H1 (cell line): ENCODE measurements around the gene IL22RA2. TPM values are rescaled to one million over a fixed set of nuclear protein-coding genes. Genes with fewer than 3 reads are reported as not detected.

Experiments
- CTCF ChIA-PET: fragments of 300-600 bp; sonication (Branson Sonifier 250); formaldehyde crosslinking; loops from one replicate; lab custom pipeline; 2021; ENCODE audit not compliant: partially characterized antibody; lab: Charles Lee
- POLR2A ChIA-PET: fragments of 300-600 bp; sonication (Branson Sonifier 250); formaldehyde crosslinking; loops from one replicate; lab custom pipeline; 2021; ENCODE audit warnings: inconsistent platforms; ENCODE audit not compliant: partially characterized antibody; lab: Charles Lee
- DNase-seq, 2 experiments: peaks; one replicate each; pipeline versions ENCODE4 v3.0.0 to v3.0.0-alpha.2; 2010 to 2022; ENCODE audit warnings: low spot score in 2 of 2, low read depth in 1 of 2, mixed read lengths in 1 of 2
- FAIRE-seq: peaks from 2 replicates; lab custom pipeline; 2011; peaks lifted over from hg19 to GRCh38; lab: Jason Lieb, UNC
- H2AFZ ChIP-seq: 2 replicates; pipeline ENCODE4 v1.8.1; 2012; ENCODE audit warnings: low read length, inconsistent platforms
- H2AK5ac ChIP-seq: 2 replicates; pipeline ENCODE4 v1.6.1; 2013; ENCODE audit warnings: low read depth, low read length
- H2BK120ac ChIP-seq: replicated peaks from 2 replicates; pipeline ENCODE3; 2013; ENCODE audit warnings: low read depth, low read length, inconsistent platforms
- H2BK12ac ChIP-seq: 2 replicates; pipeline ENCODE4 v1.6.1; 2013; ENCODE audit warnings: low read depth, low read length
- H2BK15ac ChIP-seq: 2 replicates; pipeline ENCODE4 v1.6.1; 2013; ENCODE audit warnings: low read length
- H2BK20ac ChIP-seq: 2 replicates; pipeline ENCODE4 v1.6.1; 2013; ENCODE audit warnings: low read length
- H2BK5ac ChIP-seq: 2 replicates; pipeline ENCODE4 v1.6.1; 2013; ENCODE audit warnings: low read depth, low read length
- H3K14ac ChIP-seq: 2 replicates; pipeline ENCODE4 v1.6.1; 2013; ENCODE audit warnings: inconsistent platforms; ENCODE audit not compliant: insufficient read length
- H3K18ac ChIP-seq: 2 replicates; pipeline ENCODE4 v1.6.1; 2013; ENCODE audit warnings: low read length; ENCODE audit errors: extremely low read depth
- H3K23ac ChIP-seq: 2 replicates; pipeline ENCODE4 v1.6.1; 2013; ENCODE audit warnings: inconsistent platforms; ENCODE audit not compliant: insufficient read length
- H3K23me2 ChIP-seq: 2 replicates; pipeline ENCODE4 v1.6.1; 2013; ENCODE audit warnings: low read depth, low read length
- H3K27ac ChIP-seq: 2 replicates; pipeline ENCODE4 v1.6.1; 2011; ENCODE audit warnings: low read depth, low read length, inconsistent platforms
- H3K27me3 ChIP-seq, 4 experiments: replicated peaks in 1 of 4; 1 replicate in 1 of 4; 2 replicates in 3 of 4; pipeline versions ENCODE4 v1.6.1 to v1.8.1; 2011 to 2013; ENCODE audit warnings: low read length in 3 of 4, mild to moderate bottlenecking in 3 of 4, inconsistent platforms in 2 of 4, mixed read lengths in 2 of 4, moderate library complexity in 1 of 4; ENCODE audit not compliant: control insufficient read depth in 3 of 4, insufficient read depth in 3 of 4; ENCODE audit errors: extremely low read depth in 1 of 4
- H3K36me3 ChIP-seq, 4 experiments: 2 replicates each; pipeline versions ENCODE4 v1.6.1 to v1.8.1; 2011 to 2013; ENCODE audit warnings: mild to moderate bottlenecking in 4 of 4, low read length in 3 of 4, moderate library complexity in 2 of 4, control low read depth in 1 of 4, inconsistent platforms in 1 of 4; ENCODE audit not compliant: insufficient read depth in 4 of 4, control insufficient read depth in 2 of 4
- H3K4ac ChIP-seq: replicated peaks from 2 replicates; pipeline ENCODE3; 2013; ENCODE audit warnings: low read length, low read depth, mixed read lengths, inconsistent platforms; ENCODE audit not compliant: insufficient read length
- H3K4me1 ChIP-seq, 4 experiments: replicated peaks in 1 of 4; 1 replicate in 1 of 4; 2 replicates in 3 of 4; pipeline versions ENCODE4 v1.6.1 to v1.8.1; 2011 to 2013; ENCODE audit warnings: low read length in 3 of 4, inconsistent platforms in 2 of 4, mixed read lengths in 1 of 4; ENCODE audit not compliant: insufficient read depth in 4 of 4, control insufficient read depth in 3 of 4
- H3K4me2 ChIP-seq, 2 experiments: 2 replicates each; pipeline versions ENCODE4 v1.6.1 to v1.8.1; 2011 to 2013; ENCODE audit warnings: low read depth in 2 of 2, low read length in 2 of 2, control low read depth in 1 of 2, inconsistent platforms in 1 of 2, mild to moderate bottlenecking in 1 of 2; ENCODE audit not compliant: insufficient read depth in 1 of 2
- H3K4me3 ChIP-seq, 4 experiments: fragments of 200-600, 300-600 bp in 1 of 4; sonication (generic), shearing (Covaris generic), sonication (Bioruptor Twin) in 1 of 4; 2 replicates each; pipeline versions ENCODE4 v1.5.1 to v1.8.1; 2011 to 2016; ENCODE audit warnings: low read length in 4 of 4, low read depth in 3 of 4, control low read depth in 2 of 4, inconsistent platforms in 2 of 4, mild to moderate bottlenecking in 2 of 4, mixed read lengths in 1 of 4, moderate library complexity in 1 of 4; ENCODE audit not compliant: insufficient read depth in 2 of 4; ENCODE audit errors: extremely low read depth in 1 of 4
- H3K56ac ChIP-seq: replicated peaks from 2 replicates; pipeline ENCODE3; 2013; ENCODE audit warnings: low read depth, mild to moderate bottlenecking, mixed read lengths, low read length, inconsistent platforms; ENCODE audit not compliant: insufficient read length
- H3K79me1 ChIP-seq: 2 replicates; pipeline ENCODE4 v1.6.1; 2013; ENCODE audit warnings: low read depth, low read length, control low read depth
- H3K79me2 ChIP-seq, 2 experiments: 2 replicates each; pipeline versions ENCODE4 v1.6.1 to v1.8.1; 2012 to 2013; ENCODE audit warnings: low read length in 2 of 2, mild to moderate bottlenecking in 2 of 2, inconsistent platforms in 1 of 2; ENCODE audit not compliant: insufficient read depth in 2 of 2, control insufficient read depth in 1 of 2
- H3K9ac ChIP-seq, 4 experiments: replicated peaks in 1 of 4; 1 replicate in 1 of 4; 2 replicates in 3 of 4; pipeline versions ENCODE4 v1.6.1 to v1.8.1; 2011 to 2013; ENCODE audit warnings: low read depth in 3 of 4, low read length in 3 of 4, control low read depth in 2 of 4, mild to moderate bottlenecking in 2 of 4, moderate library complexity in 2 of 4, inconsistent platforms in 1 of 4; ENCODE audit errors: extremely low read depth in 1 of 4
- H3K9me3 ChIP-seq, 2 experiments: 2 replicates each; pipeline versions ENCODE4 v1.6.1 to v1.8.1; 2012 to 2013; ENCODE audit warnings: mild to moderate bottlenecking in 2 of 2, moderate library complexity in 2 of 2, control low read depth in 1 of 2, inconsistent platforms in 1 of 2, low read depth in 1 of 2, low read length in 1 of 2, mixed read lengths in 1 of 2; ENCODE audit not compliant: insufficient read depth in 2 of 2
- H4K20me1 ChIP-seq, 2 experiments: replicated peaks in 1 of 2; 2 replicates each; pipeline versions ENCODE3 to v1.8.1; 2011 to 2013; ENCODE audit warnings: inconsistent platforms in 2 of 2, low read length in 2 of 2, mild to moderate bottlenecking in 1 of 2; ENCODE audit not compliant: insufficient read depth in 2 of 2, control insufficient read depth in 1 of 2
- H4K5ac ChIP-seq: 2 replicates; pipeline ENCODE4 v1.6.1; 2013; ENCODE audit warnings: low read length, low read depth, mixed read lengths, inconsistent platforms; ENCODE audit not compliant: insufficient read length
- H4K8ac ChIP-seq: 2 replicates; pipeline ENCODE4 v1.8.0; 2013; ENCODE audit warnings: mild to moderate bottlenecking, moderate library complexity, low read length, inconsistent platforms; ENCODE audit not compliant: insufficient read depth; ENCODE audit errors: extremely low read depth
- H4K91ac ChIP-seq: replicated peaks from 2 replicates; pipeline ENCODE3; 2013; ENCODE audit warnings: low read length, mixed read lengths, inconsistent platforms; ENCODE audit not compliant: insufficient read length
- BACH1 ChIP-seq: IDR thresholded peaks from 2 replicates; pipeline ENCODE4 v1.6.1; 2012; ENCODE audit warnings: low read length, improper control_type of control experiment
- BCL11A ChIP-seq, 2 experiments: IDR thresholded peaks; one replicate each; pipeline ENCODE4 v1.6.1; 2011; ENCODE audit warnings: low read depth in 2 of 2, low read length in 2 of 2, mild to moderate bottlenecking in 2 of 2
- CBX5 ChIP-seq: fragments of 300-800, 300-1000 bp; sonication (generic); IDR thresholded peaks from 2 replicates; pipeline ENCODE4 v1.7.1; 2016; ENCODE audit warnings: antibody characterized with exemption, low read length, low read depth
- CTBP2 ChIP-seq: IDR thresholded peaks from 2 replicates; pipeline ENCODE4 v1.7.0; 2011; ENCODE audit warnings: borderline replicate concordance, mild to moderate bottlenecking, moderate library complexity, mixed read lengths, low read length; ENCODE audit not compliant: insufficient read depth, insufficient read length
- EGR1 ChIP-seq: IDR thresholded peaks from 2 replicates; pipeline ENCODE4 v1.6.1; 2011; ENCODE audit warnings: low read depth, low read length, borderline replicate concordance
- MAFK ChIP-seq: IDR thresholded peaks from 2 replicates; pipeline ENCODE4 v1.6.1; 2012; ENCODE audit warnings: low read depth, mild to moderate bottlenecking, improper control_type of control experiment, low read length
- NRF1 ChIP-seq: IDR thresholded peaks from 2 replicates; pipeline ENCODE4 v1.6.1; 2011; ENCODE audit warnings: mild to moderate bottlenecking, low read depth, low read length, improper control_type of control experiment
- POLR2A ChIP-seq, 2 experiments: IDR thresholded peaks; 1 replicate in 1 of 2; 2 replicates in 1 of 2; pipeline ENCODE4 v1.6.1; 2011; ENCODE audit warnings: low read depth in 2 of 2, low read length in 2 of 2, mild to moderate bottlenecking in 2 of 2; ENCODE audit errors: control extremely low read depth in 1 of 2
- SIN3A ChIP-seq, 2 experiments: IDR thresholded peaks in 1 of 2; conservative IDR thresholded peaks in 1 of 2; 2 replicates each; pipeline ENCODE4 v1.6.1; 2011 to 2012; ENCODE audit warnings: low read length in 2 of 2, improper control_type of control experiment in 1 of 2, low read depth in 1 of 2, mild to moderate bottlenecking in 1 of 2
- SP4 ChIP-seq: IDR thresholded peaks from 2 replicates; pipeline ENCODE4 v1.6.1; 2012; ENCODE audit warnings: low read length, inconsistent platforms
- TAF7 ChIP-seq: optimal IDR thresholded peaks from 2 replicates; pipeline ENCODE3; 2011; ENCODE audit warnings: low read depth, mild to moderate bottlenecking, inconsistent platforms, low read length, moderate library complexity, borderline replicate concordance
- WGBS, 2 experiments: shearing (Covaris generic) in 1 of 2; methylation state at CpG; one replicate each; pipeline versions ENCODE4 v1.1.6 to v1.1.7; 2013 to 2015; ENCODE audit warnings: low lambda C conversion rate in 2 of 2, mixed read lengths in 2 of 2, inconsistent platforms in 1 of 2, low coverage in 1 of 2, missing lambda C conversion rate in 1 of 2; ENCODE audit not compliant: insufficient replicate concordance in 2 of 2, insufficient coverage in 1 of 2, insufficient read length in 1 of 2; ENCODE audit errors: extremely low coverage in 1 of 2, missing lambda C conversion rate in 1 of 2; 5-methylcytosine and 5-hydroxymethylcytosine counted together
- polyA plus RNA-seq, 7 experiments: library from polyadenylated mRNA; depleted of rRNA in 3 of 7; stranded (reverse) in 5 of 7; unstranded in 2 of 7; fragments of >200 nt in 5 of 7; fragments of 200-250 nt in 2 of 7; gene quantifications; 1 replicate in 5 of 7; 2 replicates in 1 of 7; 4 replicates in 1 of 7; pipeline versions ENCODE4 v1.2.1 to v1.2.3, GENCODE V29; 2011 to 2013; ENCODE audit warnings: missing spikeins in 2 of 7, mixed read lengths in 2 of 7
- total RNA-seq: library from RNA; stranded (reverse); fragmentation: NEBNext Ultra II Directional; extraction: Animal tissue kit (Norgen Biotek cat#: 25700); gene quantifications from 2 replicates; pipeline ENCODE4 v1.2.1, GENCODE V29; 2021

IL22RA2 gene
- total and polyA plus RNA-seq, 2 of the 8 experiments (the other 6 are each of a cell fraction or from before 2014, with no cell fraction given) = not detected

- Histone ChIP-seq H2BK15ac (no peak overlapping the region), H2BK20ac (no peak overlapping the region), H3K4me2 (no peak overlapping the region; a peak in 1 of 4 replicates), H3K56ac (no peak overlapping the region), H3K4ac (no peak overlapping the region), H3K27me3 (no peaks in the 10 kb centered on the region), H3K14ac (no peak overlapping the region), H4K5ac (no peak overlapping the region), H2BK120ac (no peak overlapping the region), H3K4me1 (peaks cover 2 to 4% (median 3%) of the 10 kb centered on the region in 4 experiments; a peak in 4 of 7 replicates), H3K23ac (no peak overlapping the region), H3K18ac (no peak overlapping the region), H2AK5ac (no peak overlapping the region), H3K9ac (no peak overlapping the region), H3K9me3 (peaks cover 12 to 16% of the 10 kb centered on the region in 2 experiments; a peak in 3 of 4 replicates), H3K79me1 (peaks cover 12% of the 10 kb centered on the region), H3K27ac (no peak overlapping the region), H2BK5ac (no peak overlapping the region), H2BK12ac (no peak overlapping the region), H3K79me2 (peaks cover 16 to 96% of the 10 kb centered on the region in 2 experiments), H4K20me1 (peaks cover 0 to 7% of the 10 kb centered on the region in 2 experiments), H2AFZ (no peak overlapping the region), H4K8ac (no peak overlapping the region), H3K4me3 (no peak overlapping the region), H3K36me3 (peaks cover 0 to 20% (median 6%) of the 10 kb centered on the region in 4 experiments; a peak in 3 of 8 replicates), H3K23me2 (no peaks in the 10 kb centered on the region), H4K91ac (no peak overlapping the region)
- no peak for TF ChIP-seq CTBP2
- TF ChIP-seq EGR1 = no peak
- TF ChIP-seq TAF7 = no peak
- no peak for TF ChIP-seq MAFK
- TF ChIP-seq BCL11A (IDR thresholded peaks at IDR 0.05; ENCODE audit: low read depth in 2 of 2, low read length in 2 of 2) = no peak
- no peak for TF ChIP-seq POLR2A (IDR thresholded peaks at IDR 0.05; ENCODE audit: control extremely low read depth in 1 of 2, low read depth in 2 of 2, low read length in 2 of 2)
- TF ChIP-seq NRF1 = no peak
- TF ChIP-seq CBX5 = no peak
- TF ChIP-seq SP4 = no peak
- TF ChIP-seq SIN3A (conservative IDR thresholded peaks at IDR 0.05 in 1 of 2, IDR thresholded peaks at IDR 0.05 in 1 of 2; ENCODE audit: low read depth in 1 of 2, low read length in 2 of 2) = no peak
- no peak for TF ChIP-seq BACH1
- 79% methylated on average over 4 of the region's 4 CpGs; no CpG with 5 or more reads in 1 of the 2 experiments for WGBS, 2 experiments
- POLR2A ChIA-PET = interaction anchor here (1.1 kb wide), 1 partner anchor 15 kb away, joined by 3 read pairs; no protein-coding TSS in a partner anchor
- CTCF ChIA-PET = interaction anchor here (0.6 kb wide), 1 partner anchor 376 kb away, joined by 3 read pairs; no protein-coding TSS in a partner anchor
- no peak for FAIRE-seq
- no peak for DNase-seq
Measured at GRCh38 chr6:137213331-137213740, 39.9 kb upstream of the IL22RA2 start.
